Natural killer cell (primary cell): Measurements from ENCODE around the gene RTL1. TPM values are rescaled to one million over a fixed set of nuclear protein-coding genes. Genes with fewer than 3 reads are reported as not detected.

Experiments used
- ATAC-seq, 3 donors: fragments of 150-1000 bp in 2 of 3; fragments of 200-7000 bp in 1 of 3; cut with Tn5 transposase; 1 replicate in 1 of 3; 2 replicates in 2 of 3; pipeline ENCODE4 v1.10.0; 2021; ENCODE audit warnings: mild to moderate bottlenecking in 2 of 3, moderate library complexity in 2 of 3
- DNase-seq, 2 donors: peaks; one replicate each; pipeline versions ENCODE4 v3.0.0 to v3.0.0-alpha.2; 2013 to 2021; ENCODE audit warnings: mixed read lengths in 1 of 2
- H3K27ac ChIP-seq: one replicate; pipeline ENCODE4 v1.5.1; 2013; ENCODE audit warnings: mild to moderate bottlenecking, low read length
- H3K27me3 ChIP-seq: one replicate; pipeline ENCODE4 v1.6.1; 2013; ENCODE audit warnings: low read length; ENCODE audit not compliant: control insufficient read depth, insufficient read depth
- H3K36me3 ChIP-seq: one replicate; pipeline ENCODE4 v1.6.1; 2013; ENCODE audit warnings: low read length; ENCODE audit not compliant: control insufficient read depth, insufficient read depth
- H3K4me1 ChIP-seq: one replicate; pipeline ENCODE4 v1.6.1; 2013; ENCODE audit warnings: low read length; ENCODE audit not compliant: control insufficient read depth, insufficient read depth
- H3K4me3 ChIP-seq: one replicate; pipeline ENCODE4 v1.5.1; 2013; ENCODE audit warnings: low read length
- H3K9me3 ChIP-seq: one replicate; pipeline ENCODE4 v1.6.1; 2013; ENCODE audit warnings: low read length; ENCODE audit not compliant: control insufficient read depth, insufficient read depth
- H3K27ac Mint-ChIP-seq, 2 donors: one replicate each; pipeline ENCODE4 v1.8.0; 2022; ENCODE audit warnings: mild to moderate bottlenecking in 2 of 2, mixed read lengths in 2 of 2, moderate library complexity in 1 of 2
- H3K27me3 Mint-ChIP-seq, 2 donors: one replicate each; pipeline ENCODE4 v1.8.0; 2022; ENCODE audit warnings: low read depth in 2 of 2, mixed read lengths in 2 of 2
- H3K36me3 Mint-ChIP-seq: one replicate; pipeline ENCODE4 v1.8.0; 2022; ENCODE audit warnings: mixed read lengths
- H3K4me1 Mint-ChIP-seq, 2 donors: one replicate each; pipeline ENCODE4 v1.8.0; 2022; ENCODE audit warnings: mixed read lengths in 2 of 2
- H3K4me3 Mint-ChIP-seq: one replicate; pipeline ENCODE4 v1.8.0; 2022; ENCODE audit warnings: mild to moderate bottlenecking, moderate library complexity, mixed read lengths
- H3K9me3 Mint-ChIP-seq, 2 donors: one replicate each; pipeline ENCODE4 v1.8.0; 2022; ENCODE audit warnings: mixed read lengths in 2 of 2
- WGBS: methylation state at CpG from one replicate; pipeline ENCODE4 v1.1.7; 2013; ENCODE audit warnings: missing lambda C conversion rate; ENCODE audit not compliant: insufficient coverage; 5-methylcytosine and 5-hydroxymethylcytosine counted together
- intact Hi-C: fragments of 100-400 bp; cut with micrococcal nuclease; formaldehyde crosslinking; loops from one replicate; pipeline ENCODE4 v1.14.2; 2022
- total RNA-seq, 4 donors: library from RNA; stranded (reverse); fragments of 120-200 nt in 1 of 4; gene quantifications; one replicate each; pipeline versions ENCODE4 v1.2.3 to v1.2.4, GENCODE V29; 2013 to 2022
- TF ChIP-seq, protein P1 (sequence below): fragments of 200-600 bp; IDR thresholded peaks from one replicate; pipeline ENCODE4 v1.8.0; 2022; ENCODE audit warnings: antibody characterized with exemption

RTL1 gene
- total RNA-seq, 3 donors from 2014 or later (not counting 1 experiment from before 2014, with no cell fraction given), result not detected

DNA sequence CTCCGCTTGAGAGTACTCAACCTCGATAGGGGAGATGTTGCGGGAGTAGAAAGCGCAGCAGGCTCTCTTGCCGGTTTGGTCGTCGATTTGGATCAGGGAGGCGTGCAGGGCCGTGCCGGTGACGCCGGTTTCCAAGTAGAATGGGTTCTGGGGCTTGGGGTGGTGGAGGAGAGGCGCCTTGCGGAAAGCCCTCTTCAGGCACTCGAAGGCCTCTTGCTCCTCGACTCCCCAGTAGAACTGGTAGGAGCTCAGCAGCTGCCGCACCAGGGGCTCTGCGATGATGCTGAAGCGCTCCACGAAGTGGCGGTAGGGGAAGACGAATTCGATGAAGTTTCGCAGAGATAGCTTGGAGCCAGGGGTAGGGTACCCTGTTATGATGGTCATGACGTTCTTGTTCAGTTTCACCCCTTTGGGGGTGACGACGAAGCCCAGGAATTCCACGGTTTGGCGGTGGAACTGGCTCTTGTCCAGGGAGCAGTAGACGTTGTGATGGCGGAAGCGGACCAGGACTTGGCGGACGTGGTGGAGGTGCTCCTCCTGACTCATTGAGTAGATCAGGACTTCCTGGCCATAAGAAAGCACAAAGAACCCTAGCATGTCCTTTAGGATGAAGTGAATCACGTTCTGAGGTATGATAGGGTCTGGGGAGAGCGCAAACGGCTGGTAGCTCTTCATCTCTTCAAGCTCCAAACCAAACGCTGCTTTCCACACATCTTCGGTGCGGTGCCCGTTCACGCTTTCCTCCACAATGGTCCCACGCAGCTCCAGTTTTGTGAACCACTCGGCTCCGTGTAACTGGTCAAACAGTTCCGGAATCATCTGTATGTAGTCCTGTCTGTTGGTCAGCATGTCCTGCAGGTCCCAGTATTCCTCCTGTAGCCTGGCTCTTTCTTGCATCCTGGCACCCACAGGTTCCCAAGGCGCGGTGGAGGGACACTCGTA is 21.2 kb downstream of the RTL1 start:
- 95% methylated on average over 49 of the region's 49 CpGs for WGBS
- Histone ChIP-seq H3K9me3 (no peaks in the 10 kb centered on the region), H3K27me3 (no peaks in the 10 kb centered on the region), H3K36me3 (no peaks in the 10 kb centered on the region), H3K4me3 (no peak overlapping the region), H3K4me1 (no peaks in the 10 kb centered on the region), H3K27ac (no peak overlapping the region)
- intact Hi-C loops, result no loop called here
- Mint-ChIP-seq H3K4me1 (no peaks in the 10 kb centered on the region), H3K27ac (no peak overlapping the region), H3K4me3 (no peak overlapping the region), H3K27me3 (peaks cover 0 to 6% of the 10 kb centered on the region in 2 donors), H3K9me3 (no peaks in the 10 kb centered on the region), H3K36me3 (no peaks in the 10 kb centered on the region)
- DNase-seq (no peak), ATAC-seq (no peak)
- TF ChIP-seq, protein P1, sequence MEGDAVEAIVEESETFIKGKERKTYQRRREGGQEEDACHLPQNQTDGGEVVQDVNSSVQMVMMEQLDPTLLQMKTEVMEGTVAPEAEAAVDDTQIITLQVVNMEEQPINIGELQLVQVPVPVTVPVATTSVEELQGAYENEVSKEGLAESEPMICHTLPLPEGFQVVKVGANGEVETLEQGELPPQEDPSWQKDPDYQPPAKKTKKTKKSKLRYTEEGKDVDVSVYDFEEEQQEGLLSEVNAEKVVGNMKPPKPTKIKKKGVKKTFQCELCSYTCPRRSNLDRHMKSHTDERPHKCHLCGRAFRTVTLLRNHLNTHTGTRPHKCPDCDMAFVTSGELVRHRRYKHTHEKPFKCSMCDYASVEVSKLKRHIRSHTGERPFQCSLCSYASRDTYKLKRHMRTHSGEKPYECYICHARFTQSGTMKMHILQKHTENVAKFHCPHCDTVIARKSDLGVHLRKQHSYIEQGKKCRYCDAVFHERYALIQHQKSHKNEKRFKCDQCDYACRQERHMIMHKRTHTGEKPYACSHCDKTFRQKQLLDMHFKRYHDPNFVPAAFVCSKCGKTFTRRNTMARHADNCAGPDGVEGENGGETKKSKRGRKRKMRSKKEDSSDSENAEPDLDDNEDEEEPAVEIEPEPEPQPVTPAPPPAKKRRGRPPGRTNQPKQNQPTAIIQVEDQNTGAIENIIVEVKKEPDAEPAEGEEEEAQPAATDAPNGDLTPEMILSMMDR, result no peak

DNA sequence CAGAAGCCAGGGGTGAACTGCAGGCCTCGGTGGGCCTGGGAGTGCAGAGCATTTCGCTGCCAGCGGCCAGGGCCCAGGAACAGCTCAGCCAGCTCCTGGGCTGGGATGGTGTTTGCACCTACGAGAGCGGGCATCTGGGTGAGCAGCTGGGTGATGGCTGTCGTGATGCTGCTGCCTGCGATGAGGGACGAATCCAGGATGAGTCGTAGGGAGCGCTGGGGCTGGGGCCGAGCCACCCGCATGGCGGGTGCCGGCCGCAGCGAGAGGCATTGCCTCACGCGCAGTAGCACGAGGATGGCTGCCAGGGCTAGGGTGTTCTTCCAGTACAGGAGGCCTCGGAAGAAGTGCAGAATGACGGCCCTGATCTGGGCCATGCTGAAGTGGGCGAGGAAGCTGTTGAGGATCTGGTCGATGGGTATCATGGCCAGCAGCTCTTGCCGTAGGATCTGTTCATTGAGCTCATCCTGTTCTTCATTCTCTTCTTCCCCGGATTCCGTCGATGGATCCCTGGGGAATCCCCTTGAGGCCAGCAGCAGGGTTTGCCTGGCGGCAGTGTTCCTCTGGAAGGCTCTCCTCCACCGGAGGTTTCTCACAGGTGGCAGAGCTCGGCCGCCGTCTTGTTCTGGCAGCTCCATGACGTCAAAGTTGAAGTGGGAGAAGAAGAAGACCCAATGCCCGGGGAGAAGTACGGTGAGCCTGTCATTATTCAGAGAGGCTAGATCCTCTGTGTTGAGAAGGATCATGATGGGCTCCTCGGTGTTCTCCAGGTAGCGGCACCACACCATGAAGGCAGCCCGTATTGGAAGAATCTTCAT is 22.1 kb downstream of the RTL1 start:
- 97% methylated on average over 38 of the region's 38 CpGs for WGBS
- Mint-ChIP-seq H3K4me1 (no peaks in the 10 kb centered on the region), H3K4me3 (no peak overlapping the region), H3K27me3 (peaks cover 0 to 6% of the 10 kb centered on the region in 2 donors), H3K9me3 (no peaks in the 10 kb centered on the region), H3K27ac (no peak overlapping the region), H3K36me3 (no peaks in the 10 kb centered on the region)
- TF ChIP-seq, protein P1, result no peak
- no peaks in the 10 kb centered on the region for H3K36me3 ChIP-seq
- no peak for DNase-seq
- ATAC-seq, result no peak
- intact Hi-C loops, result no loop called here
- H3K4me1 ChIP-seq, result no peaks in the 10 kb centered on the region
- H3K9me3 ChIP-seq, result no peaks in the 10 kb centered on the region
- H3K27me3 ChIP-seq, result no peaks in the 10 kb centered on the region
- no peak overlapping the region for H3K27ac ChIP-seq
- H3K4me3 ChIP-seq, result no peak overlapping the region

DNA sequence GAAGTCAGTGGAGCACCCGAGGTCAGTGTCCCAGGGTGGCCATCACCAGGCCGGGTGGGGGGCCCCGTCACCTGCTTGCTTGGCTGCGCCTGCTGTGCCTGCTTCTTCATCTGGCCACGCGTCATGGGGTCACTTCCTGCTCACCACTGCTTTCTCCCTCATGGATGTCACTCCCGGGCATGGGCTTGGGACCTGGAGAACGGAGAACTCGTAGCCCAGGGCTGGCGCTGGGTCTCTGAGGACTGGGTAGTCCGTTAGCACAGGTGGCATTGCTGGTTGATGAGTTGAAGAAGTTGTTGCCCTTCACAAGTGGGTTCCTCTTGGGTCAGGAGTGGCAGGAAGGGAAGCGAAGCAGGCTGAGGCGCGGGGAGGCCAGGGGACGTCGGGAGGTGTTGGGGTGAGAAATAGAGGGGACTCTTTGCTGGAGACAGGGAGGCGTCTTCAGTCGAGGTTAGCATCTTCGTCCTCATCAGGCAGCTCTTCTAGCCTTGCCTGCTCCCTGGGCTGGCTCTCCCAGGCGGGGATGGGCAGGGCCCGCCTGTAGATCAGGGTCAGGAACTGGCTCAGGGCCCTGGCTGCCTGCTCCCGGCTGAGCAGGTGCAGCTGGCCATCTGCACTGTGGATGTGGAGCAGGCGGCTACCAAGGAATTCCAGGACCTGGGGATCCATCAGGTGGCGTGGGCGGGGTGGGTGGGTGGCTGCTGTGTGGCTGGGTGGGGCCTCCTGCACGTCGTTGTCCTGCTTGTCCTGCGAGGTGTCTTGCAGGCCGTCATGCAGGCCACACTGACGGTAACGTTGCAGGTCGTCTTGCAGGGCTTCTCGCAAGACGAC is 23.0 kb downstream of the RTL1 start:
- DNase-seq (no peak), ATAC-seq (no peak)
- no peaks in the 10 kb centered on the region for H3K36me3 Mint-ChIP-seq
- H3K4me1 Mint-ChIP-seq, result no peaks in the 10 kb centered on the region
- Histone ChIP-seq H3K36me3 (no peaks in the 10 kb centered on the region), H3K27ac (no peak overlapping the region), H3K4me1 (no peaks in the 10 kb centered on the region), H3K9me3 (no peaks in the 10 kb centered on the region), H3K27me3 (no peaks in the 10 kb centered on the region), H3K4me3 (no peak overlapping the region)
- WGBS, result 92% methylated on average over 34 of the region's 34 CpGs
- H3K4me3 Mint-ChIP-seq, result no peak overlapping the region
- TF ChIP-seq, protein P1, result no peak
- intact Hi-C loops, result no loop called here
- no peaks in the 10 kb centered on the region for H3K9me3 Mint-ChIP-seq
- H3K27me3 Mint-ChIP-seq, result peaks cover 0 to 2% of the 10 kb centered on the region in 2 donors
- no peak overlapping the region for H3K27ac Mint-ChIP-seq
